Prostate gland (tissue), 2 donors: ENCODE results near the gene FUOM. TPM values are rescaled to one million over a fixed set of nuclear protein-coding genes. Genes with fewer than 3 reads are reported as not detected.

Source experiments
- DNase-seq: peaks from one replicate; pipeline ENCODE4 v3.0.0-alpha.2; 2019; ENCODE audit warnings: low spot score
- H3K27ac ChIP-seq, 2 donors: fragments of 200-600 bp; sonication (generic); 2 replicates each; pipeline ENCODE4 v1.5.1; 2017 to 2019
- H3K27me3 ChIP-seq: fragments of 200-600 bp; sonication (generic); replicated peaks from 2 replicates; pipeline ENCODE4 v1.5.1; 2019; ENCODE audit not compliant: insufficient read depth
- H3K36me3 ChIP-seq, 2 donors: fragments of 200-600 bp; sonication (generic); 1 replicate in 1 of 2; 2 replicates in 1 of 2; pipeline versions ENCODE4 v1.5.1 to v1.8.1; 2017 to 2019
- H3K4me1 ChIP-seq: fragments of 200-600 bp; sonication (generic); replicated peaks from 2 replicates; pipeline ENCODE4 v1.5.1; 2019
- H3K4me3 ChIP-seq, 2 donors: fragments of 200-600 bp; sonication (generic); 2 replicates each; pipeline ENCODE4 v1.5.1; 2017 to 2019
- H3K9me3 ChIP-seq: fragments of 200-600 bp; sonication (generic); 2 replicates; pipeline ENCODE4 v1.5.1; 2017
- CTCF ChIP-seq, 4 experiments: fragments of 200-600 bp in 2 of 4; fragments of 450-650 bp in 2 of 4; sonication (generic) in 2 of 4; IDR thresholded peaks; 1 replicate in 3 of 4; 2 replicates in 1 of 4; pipeline ENCODE4 v1.5.1; 2016 to 2019; ENCODE audit warnings: antibody characterized with exemption in 4 of 4, mild to moderate bottlenecking in 2 of 4, moderate library complexity in 2 of 4
- POLR2A ChIP-seq: fragments of 450-650 bp; IDR thresholded peaks from one replicate; pipeline ENCODE4 v1.6.1; 2016; ENCODE audit warnings: antibody characterized with exemption, mild to moderate bottlenecking
- POLR2AphosphoS5 ChIP-seq: sonication (generic); formaldehyde crosslinking; IDR thresholded peaks from one replicate; pipeline ENCODE4 v1.6.1; 2017; ENCODE audit warnings: antibody characterized with exemption
- WGBS: methylation state at CpG from one replicate; pipeline ENCODE4 v1.1.5; 2018; 5-methylcytosine and 5-hydroxymethylcytosine counted together
- intact Hi-C: fragments of 100-400 bp; cut with DNase I; formaldehyde crosslinking; loops from one replicate; pipeline ENCODE4 v1.14.2; 2022
- total RNA-seq, 2 donors: library from RNA; depleted of rRNA; stranded (reverse); fragments of >200 nt; gene quantifications; one replicate each; pipeline ENCODE4 v1.1.0, GENCODE V29; 2016

FUOM gene
- total RNA-seq, 2 donors from 2014 or later = 8.7 to 11.4 TPM

- Histone ChIP-seq H3K27me3 (peaks cover 8% of the 10 kb centered on the region), H3K36me3 (no peaks in the 10 kb centered on the region), H3K9me3 (no peaks in the 10 kb centered on the region), H3K27ac (no peak overlapping the region), H3K4me1 (no peaks in the 10 kb centered on the region), H3K4me3 (no peak overlapping the region)
- no peak for DNase-seq
- no peak for TF ChIP-seq CTCF (IDR thresholded peaks at IDR 0.05)
- no peak for TF ChIP-seq POLR2AphosphoS5
- no peak for TF ChIP-seq POLR2A
- WGBS = 82% methylated on average over 4 of the region's 4 CpGs
- intact Hi-C loops = no loop called here
Measured at GRCh38 chr10:133341983-133342382, 15.8 kb downstream of the FUOM start.

- peaks cover 28% of the 10 kb centered on the region for H3K27me3 ChIP-seq
- H3K4me3 ChIP-seq = no peak overlapping the region
- intact Hi-C loops = no loop called here
- peaks cover 15% of the 10 kb centered on the region for H3K4me1 ChIP-seq
- TF ChIP-seq POLR2AphosphoS5 = no peak
- TF ChIP-seq CTCF (IDR thresholded peaks at IDR 0.05) = no peak
- no peak for TF ChIP-seq POLR2A
- H3K36me3 ChIP-seq = no peaks in the 10 kb centered on the region
- DNase-seq = no peak
- 86% methylated on average over 13 of the region's 13 CpGs for WGBS
- H3K27ac ChIP-seq = no peak overlapping the region
- H3K9me3 ChIP-seq = no peaks in the 10 kb centered on the region
Measured at GRCh38 chr10:133339708-133340380, 18.0 kb downstream of the FUOM start.

GRCh38 chr10:133338080-133339071 lies 19.4 kb downstream of the FUOM start:
- H3K4me3 ChIP-seq = no peak overlapping the region
- H3K27me3 ChIP-seq = peaks cover 28% of the 10 kb centered on the region
- TF ChIP-seq POLR2A = no peak
- no peak for TF ChIP-seq CTCF (IDR thresholded peaks at IDR 0.05)
- no peak for TF ChIP-seq POLR2AphosphoS5
- no peaks in the 10 kb centered on the region for H3K9me3 ChIP-seq
- 87% methylated on average over 10 of the region's 10 CpGs for WGBS
- H3K27ac ChIP-seq = no peak overlapping the region
- intact Hi-C loops = no loop called here
- H3K4me1 ChIP-seq = peaks cover 15% of the 10 kb centered on the region
- no peak for DNase-seq
- no peaks in the 10 kb centered on the region for H3K36me3 ChIP-seq

GRCh38 chr10:133337370-133337725 lies 20.5 kb downstream of the FUOM start:
- DNase-seq = no peak
- WGBS = 84% methylated on average over 3 of the region's 3 CpGs
- no peak overlapping the region for H3K4me3 ChIP-seq
- no peak for TF ChIP-seq POLR2AphosphoS5
- no peak for TF ChIP-seq POLR2A
- no peak for TF ChIP-seq CTCF (IDR thresholded peaks at IDR 0.05)
- H3K4me1 ChIP-seq = peaks cover 15% of the 10 kb centered on the region
- H3K36me3 ChIP-seq = no peaks in the 10 kb centered on the region
- H3K27me3 ChIP-seq = peaks cover 24% of the 10 kb centered on the region
- no peaks in the 10 kb centered on the region for H3K9me3 ChIP-seq
- intact Hi-C loops = no loop called here
- no peak overlapping the region for H3K27ac ChIP-seq
